Brain microvascular endothelial cell (primary cell): ENCODE results near the gene IL23R.

Source experiments
- DNase-seq: peaks from one replicate; pipeline ENCODE4 v3.0.0-alpha.2; 2020
- H3K27ac ChIP-seq: fragments of 250-450 bp; sonication (Bioruptor Pico); 2 replicates; pipeline ENCODE4 v1.5.1; 2020; ENCODE audit warnings: mild to moderate bottlenecking, moderate library complexity
- H3K27me3 ChIP-seq: fragments of 250-450 bp; sonication (Bioruptor Pico); replicated peaks from 2 replicates; pipeline ENCODE4 v1.5.1; 2020; ENCODE audit warnings: mild to moderate bottlenecking
- H3K36me3 ChIP-seq: fragments of 250-450 bp; sonication (Bioruptor Pico); replicated peaks from 2 replicates; pipeline ENCODE4 v1.5.1; 2020; ENCODE audit warnings: mild to moderate bottlenecking
- H3K4me3 ChIP-seq: 2 replicates; pipeline ENCODE4 v1.5.1; 2011; ENCODE audit warnings: low read depth, mild to moderate bottlenecking, control low read depth, low read length, moderate library complexity
- CTCF ChIP-seq: IDR thresholded peaks from 2 replicates; pipeline ENCODE4 v1.5.1; 2011; ENCODE audit warnings: low read depth, mild to moderate bottlenecking, moderate library complexity, low read length, control low read depth, inconsistent platforms; ENCODE audit errors: missing control alignments
- in situ Hi-C: cut with HindIII; loops from 2 replicates; pipeline ENCODE4 v1.10.0; 2017; ENCODE audit warnings: low sequenced_read_pairs, low pct_ligation_motif_present

IL23R gene

GRCh38 chr1:67174716-67175284 is 8.5 kb downstream of the IL23R start:
- in situ Hi-C loops: no loop called here
- H3K36me3 ChIP-seq: no peaks in the 10 kb centered on the region
- TF ChIP-seq CTCF: no peak

GRCh38 chr1:67175530-67176087 is 9.4 kb downstream of the IL23R start:
- Histone ChIP-seq H3K36me3 (no peaks in the 10 kb centered on the region), H3K27ac (no peak overlapping the region), H3K4me3 (no peak overlapping the region), H3K27me3 (no peaks in the 10 kb centered on the region)
- no peak for DNase-seq
- no peak for TF ChIP-seq CTCF
- in situ Hi-C loops: no loop called here

More at GRCh38 chr1:67174716-67175284, 8.5 kb downstream of the IL23R start:
- Histone ChIP-seq H3K4me3 (no peak overlapping the region), H3K27me3 (no peaks in the 10 kb centered on the region), H3K27ac (no peak overlapping the region)
- DNase-seq: no peak

GRCh38 chr1:67184838-67185421 is 18.7 kb downstream of the IL23R start:
- no peak for TF ChIP-seq CTCF
- in situ Hi-C loops: no loop called here
- H3K4me3 ChIP-seq: no peak overlapping the region
- H3K27me3 ChIP-seq: no peaks in the 10 kb centered on the region
- DNase-seq: no peak
- no peak overlapping the region for H3K27ac ChIP-seq
- H3K36me3 ChIP-seq: no peaks in the 10 kb centered on the region

GRCh38 chr1:67188137-67188536 is 21.9 kb downstream of the IL23R start:
- TF ChIP-seq CTCF: no peak
- Histone ChIP-seq H3K27me3 (no peaks in the 10 kb centered on the region), H3K4me3 (no peak overlapping the region), H3K36me3 (no peaks in the 10 kb centered on the region), H3K27ac (no peak overlapping the region)
- in situ Hi-C loops: no loop called here
- no peak for DNase-seq

GRCh38 chr1:67189953-67190352 is 23.7 kb downstream of the IL23R start:
- Histone ChIP-seq H3K36me3 (no peaks in the 10 kb centered on the region), H3K27ac (no peak overlapping the region), H3K4me3 (no peak overlapping the region), H3K27me3 (no peaks in the 10 kb centered on the region)
- no peak for TF ChIP-seq CTCF
- in situ Hi-C loops: no loop called here
- DNase-seq: no peak
